ENCODE data around the gene MPDU1.

Gene MPDU1

GRCh38 chr17:7627250-7628121 is 43.8 kb downstream of the MPDU1 start, which contains the start of gene SAT2:
TSS of gene SAT2 (minus strand) at chr17:7627821. CDS start at chr17:7627635, 186 bp downstream.
- peak; percentile 90 for DNase-seq
- peak within 1 kb of the TSS; percentile 82 for H2AFZ ChIP-seq (ENCODE audit: low read depth, low read length)
- H3K4me2 ChIP-seq (ENCODE audit: insufficient read depth, low read length): peak within 1 kb of the TSS; percentile 95
- H3K4me1 ChIP-seq (ENCODE audit: insufficient read depth, low read length): peaks cover 20% of the 10 kb centered on the region
- peak within 1 kb of the TSS; percentile 72 for H3K27ac ChIP-seq (ENCODE audit: low read length)
- H3K9me3 ChIP-seq (ENCODE audit: insufficient read depth, low read length, severe bottlenecking): no peaks in the 10 kb centered on the region
- H3K4me3 ChIP-seq (ENCODE audit: low read depth in 1 of 2, low read length in 2 of 2): peak within 1 kb of the TSS; percentile 82 to 89
- no peaks in the 10 kb centered on the region for H3K36me3 ChIP-seq (ENCODE audit: insufficient read depth, low read length)
- H3K79me2 ChIP-seq (ENCODE audit: insufficient read depth, low read length): no peaks in the 10 kb centered on the region; the same call in 1 of the 2 replicates
- ATAC-seq (ENCODE audit: insufficient read depth, low read depth): peak; percentile 94
- TF ChIP-seq CTCF (IDR thresholded peaks at IDR 0.05; ENCODE audit: borderline replicate concordance, extremely low read depth, low read length, poor library complexity, severe bottlenecking): no peak
- TF ChIP-seq EZH2 (IDR thresholded peaks at IDR 0.05; ENCODE audit: borderline replicate concordance, low read depth, low read length, severe bottlenecking): no peak
- H3K27me3 ChIP-seq (ENCODE audit: insufficient read depth, low read length, poor library complexity): no peaks in the 10 kb centered on the region
- peaks cover 9% of the 10 kb centered on the region for H4K20me1 ChIP-seq (ENCODE audit: insufficient read depth, low read length)
- H3K9ac ChIP-seq (ENCODE audit: low read depth, low read length): peak within 1 kb of the TSS; percentile 77

GRCh38 chr17:7629939-7630571 is 46.4 kb downstream of the MPDU1 start, which contains the start of gene SHBG:
TSS of gene SHBG (plus strand) at chr17:7630135. CDS start at chr17:7630173, 38 bp downstream.
- Histone ChIP-seq H3K4me2 (ENCODE audit: insufficient read depth, low read length) (no peak within 1 kb of the TSS), H3K36me3 (ENCODE audit: insufficient read depth, low read length) (no peaks in the 10 kb centered on the region), H3K4me1 (ENCODE audit: insufficient read depth, low read length) (peaks cover 20% of the 10 kb centered on the region), H3K27ac (ENCODE audit: low read length) (no peak within 1 kb of the TSS), H3K4me3 (ENCODE audit: low read depth in 1 of 2, low read length in 2 of 2) (no peak within 1 kb of the TSS), H3K79me2 (ENCODE audit: insufficient read depth, low read length) (no peaks in the 10 kb centered on the region; the same call in 1 of the 2 replicates), H2AFZ (ENCODE audit: low read depth, low read length) (no peak within 1 kb of the TSS), H3K27me3 (ENCODE audit: insufficient read depth, low read length, poor library complexity) (no peaks in the 10 kb centered on the region), H3K9me3 (ENCODE audit: insufficient read depth, low read length, severe bottlenecking) (no peaks in the 10 kb centered on the region), H4K20me1 (ENCODE audit: insufficient read depth, low read length) (peaks cover 9% of the 10 kb centered on the region), H3K9ac (ENCODE audit: low read depth, low read length) (no peak within 1 kb of the TSS)
- ATAC-seq (ENCODE audit: insufficient read depth, low read depth) (no peak), DNase-seq (no peak)
- TF ChIP-seq EZH2 (IDR thresholded peaks at IDR 0.05; ENCODE audit: borderline replicate concordance, low read depth, low read length, severe bottlenecking) (no peak), CTCF (IDR thresholded peaks at IDR 0.05; ENCODE audit: borderline replicate concordance, extremely low read depth, low read length, poor library complexity, severe bottlenecking) (no peak)

- TF ChIP-seq EZH2 (IDR thresholded peaks at IDR 0.05; ENCODE audit: borderline replicate concordance, low read depth, low read length, severe bottlenecking): no peak
- TF ChIP-seq CTCF (IDR thresholded peaks at IDR 0.05; ENCODE audit: borderline replicate concordance, extremely low read depth, low read length, poor library complexity, severe bottlenecking): no peak
- H3K36me3 ChIP-seq (ENCODE audit: insufficient read depth, low read length): no peaks in the 10 kb centered on the region
- H3K27ac ChIP-seq (ENCODE audit: low read length): no peak overlapping the region
- H3K79me2 ChIP-seq (ENCODE audit: insufficient read depth, low read length): no peaks in the 10 kb centered on the region; the same call in 1 of the 2 replicates
- H3K4me3 ChIP-seq (ENCODE audit: low read depth in 1 of 2, low read length in 2 of 2): no peak overlapping the region
- H3K9me3 ChIP-seq (ENCODE audit: insufficient read depth, low read length, severe bottlenecking): no peaks in the 10 kb centered on the region
- no peaks in the 10 kb centered on the region for H3K27me3 ChIP-seq (ENCODE audit: insufficient read depth, low read length, poor library complexity)
- H3K4me2 ChIP-seq (ENCODE audit: insufficient read depth, low read length): no peak overlapping the region
- DNase-seq (no peak), ATAC-seq (ENCODE audit: insufficient read depth, low read depth) (no peak)
- H2AFZ ChIP-seq (ENCODE audit: low read depth, low read length): no peak overlapping the region
- H3K4me1 ChIP-seq (ENCODE audit: insufficient read depth, low read length): peaks cover 15% of the 10 kb centered on the region
- H3K9ac ChIP-seq (ENCODE audit: low read depth, low read length): no peak overlapping the region
- H4K20me1 ChIP-seq (ENCODE audit: insufficient read depth, low read length): peaks cover 4% of the 10 kb centered on the region
Observed at GRCh38 chr17:7631398-7632380, 48.0 kb downstream of the MPDU1 start.

All from DND-41 (cell line).